LNCaP clone FGC (cell line): Measurements from ENCODE around the gene OGFOD2.

Experiments used
- DNase-seq: peaks from one replicate; pipeline ENCODE4 v3.0.0-alpha.2; 2011; ENCODE audit warnings: low read depth
- H3K4me3 ChIP-seq: 2 replicates; pipeline ENCODE4 v1.5.1; 2011; ENCODE audit warnings: mild to moderate bottlenecking, low read depth, low read length, control low read depth
- TF ChIP-seq, protein P1 (sequence below): IDR thresholded peaks from 2 replicates; pipeline ENCODE4 v1.5.1; 2012; ENCODE audit warnings: mild to moderate bottlenecking; ENCODE audit not compliant: control insufficient read depth, insufficient read depth; ENCODE audit errors: extremely low read depth

Gene OGFOD2

DNA sequence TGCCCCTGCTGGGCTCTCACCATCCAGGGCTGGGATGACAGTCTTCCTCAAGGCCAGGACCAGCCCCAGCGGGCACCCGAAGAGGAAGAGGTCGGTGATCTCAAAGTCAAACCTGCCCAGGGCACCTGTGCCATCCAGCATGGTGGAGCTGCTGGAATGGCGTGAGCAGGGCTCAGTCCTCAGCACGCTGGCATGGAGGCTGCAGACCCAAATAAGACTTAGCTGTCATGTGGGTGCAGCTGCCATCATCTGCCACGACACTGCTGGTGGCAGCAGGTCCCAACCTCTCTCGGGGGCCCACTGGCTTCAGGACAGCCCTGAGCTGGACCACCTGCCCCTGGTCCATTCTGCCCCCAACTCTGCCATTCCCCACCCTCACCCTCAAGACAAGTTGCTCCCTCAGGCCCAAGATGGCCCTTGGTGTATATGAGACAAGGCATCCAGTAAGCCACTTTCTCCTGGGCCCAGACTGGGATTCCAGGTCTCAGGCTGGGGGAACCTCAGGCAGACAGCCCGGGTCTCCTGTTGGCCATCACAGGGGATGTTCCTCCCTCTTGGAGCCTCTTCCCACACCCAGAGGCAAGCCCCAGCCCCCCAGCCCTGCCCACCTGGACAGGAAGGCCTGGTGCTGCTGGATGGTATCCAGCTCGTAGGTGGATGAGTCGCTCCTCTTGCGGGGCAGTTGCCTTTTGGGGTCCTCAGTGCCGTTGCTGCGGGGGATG is 19.9 kb downstream of the OGFOD2 start:
- no peak overlapping the region for H3K4me3 ChIP-seq
- TF ChIP-seq, protein P1, sequence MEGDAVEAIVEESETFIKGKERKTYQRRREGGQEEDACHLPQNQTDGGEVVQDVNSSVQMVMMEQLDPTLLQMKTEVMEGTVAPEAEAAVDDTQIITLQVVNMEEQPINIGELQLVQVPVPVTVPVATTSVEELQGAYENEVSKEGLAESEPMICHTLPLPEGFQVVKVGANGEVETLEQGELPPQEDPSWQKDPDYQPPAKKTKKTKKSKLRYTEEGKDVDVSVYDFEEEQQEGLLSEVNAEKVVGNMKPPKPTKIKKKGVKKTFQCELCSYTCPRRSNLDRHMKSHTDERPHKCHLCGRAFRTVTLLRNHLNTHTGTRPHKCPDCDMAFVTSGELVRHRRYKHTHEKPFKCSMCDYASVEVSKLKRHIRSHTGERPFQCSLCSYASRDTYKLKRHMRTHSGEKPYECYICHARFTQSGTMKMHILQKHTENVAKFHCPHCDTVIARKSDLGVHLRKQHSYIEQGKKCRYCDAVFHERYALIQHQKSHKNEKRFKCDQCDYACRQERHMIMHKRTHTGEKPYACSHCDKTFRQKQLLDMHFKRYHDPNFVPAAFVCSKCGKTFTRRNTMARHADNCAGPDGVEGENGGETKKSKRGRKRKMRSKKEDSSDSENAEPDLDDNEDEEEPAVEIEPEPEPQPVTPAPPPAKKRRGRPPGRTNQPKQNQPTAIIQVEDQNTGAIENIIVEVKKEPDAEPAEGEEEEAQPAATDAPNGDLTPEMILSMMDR, result no peak
- DNase-seq, result no peak

- no peak overlapping the region for H3K4me3 ChIP-seq
- no peak for DNase-seq
- TF ChIP-seq, protein P1, result no peak
These were observed 20.6 kb downstream of the OGFOD2 start for GRCh38 chr12:122995503-122996187.

DNA sequence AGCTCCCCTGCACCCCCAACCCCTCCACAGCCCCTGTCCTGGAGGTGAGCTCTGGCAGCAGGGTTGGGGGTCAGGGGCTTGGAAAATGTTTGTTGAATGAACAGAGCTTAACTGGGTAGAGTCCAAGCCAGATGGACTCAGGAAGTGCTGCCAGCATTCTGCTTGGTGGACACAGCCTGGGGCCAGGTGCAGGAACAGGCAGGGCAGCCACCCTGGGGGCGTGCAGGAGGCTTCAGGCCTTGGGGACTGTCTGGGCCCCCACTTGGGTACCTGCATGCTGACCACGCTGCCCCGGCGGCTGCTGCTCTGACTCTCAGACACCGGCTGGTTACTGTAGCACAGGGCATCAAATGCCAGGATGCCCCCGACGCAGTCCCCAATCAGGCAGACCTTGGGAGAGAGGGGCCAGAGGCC is 21.2 kb downstream of the OGFOD2 start:
- DNase-seq, result no peak
- TF ChIP-seq, protein P1, result no peak
- no peak overlapping the region for H3K4me3 ChIP-seq

GRCh38 chr12:122996621-122997342 is 21.7 kb downstream of the OGFOD2 start:
- TF ChIP-seq, protein P1, result no peak
- no peak overlapping the region for H3K4me3 ChIP-seq
- DNase-seq, result no peak

DNA sequence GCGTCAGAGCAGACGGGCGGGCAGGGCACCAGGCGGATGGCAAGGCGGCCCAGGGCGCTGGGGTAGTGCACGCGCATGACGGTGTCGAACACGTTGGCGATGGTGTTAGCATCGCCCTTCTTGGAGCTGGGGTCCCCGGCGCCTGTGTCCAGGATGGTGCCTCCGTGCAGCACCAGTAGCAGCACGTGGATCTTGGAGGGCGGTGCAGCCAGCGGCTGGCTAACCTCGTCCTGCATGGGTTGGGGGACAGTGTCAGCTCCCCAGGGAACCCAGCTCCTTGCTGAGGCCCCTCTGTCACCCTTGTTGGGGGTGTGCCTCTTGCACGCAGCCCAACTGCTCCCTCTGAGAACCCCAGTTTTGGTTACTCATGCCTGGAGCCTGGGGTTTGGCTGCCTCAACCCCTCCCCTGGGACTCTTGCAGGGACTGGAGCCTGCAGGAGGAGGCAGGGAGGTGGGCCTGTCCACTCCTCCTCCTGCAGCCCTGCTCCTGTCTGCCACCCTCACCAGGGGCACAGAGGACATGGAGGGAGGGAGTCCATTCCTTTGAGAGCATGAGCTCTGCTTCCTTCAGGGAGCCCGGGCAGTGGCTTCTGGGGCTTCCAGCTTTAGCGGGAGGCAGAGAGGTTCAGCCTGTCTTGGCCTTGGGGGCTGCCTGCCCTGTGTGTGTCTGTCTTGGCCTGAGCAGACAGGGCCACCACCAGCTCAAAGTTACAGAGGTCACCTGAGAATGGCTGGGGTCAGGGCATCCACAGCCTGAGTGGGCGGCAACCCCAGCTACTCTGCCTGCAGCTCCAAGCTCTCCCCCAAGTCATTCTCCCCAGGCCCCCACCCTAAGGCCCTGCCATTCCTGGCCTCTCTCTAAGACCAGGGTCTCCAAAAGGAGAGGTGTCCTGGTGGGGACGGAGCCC is 22.6 kb downstream of the OGFOD2 start:
- no peak for DNase-seq
- TF ChIP-seq, protein P1, result no peak

DNA sequence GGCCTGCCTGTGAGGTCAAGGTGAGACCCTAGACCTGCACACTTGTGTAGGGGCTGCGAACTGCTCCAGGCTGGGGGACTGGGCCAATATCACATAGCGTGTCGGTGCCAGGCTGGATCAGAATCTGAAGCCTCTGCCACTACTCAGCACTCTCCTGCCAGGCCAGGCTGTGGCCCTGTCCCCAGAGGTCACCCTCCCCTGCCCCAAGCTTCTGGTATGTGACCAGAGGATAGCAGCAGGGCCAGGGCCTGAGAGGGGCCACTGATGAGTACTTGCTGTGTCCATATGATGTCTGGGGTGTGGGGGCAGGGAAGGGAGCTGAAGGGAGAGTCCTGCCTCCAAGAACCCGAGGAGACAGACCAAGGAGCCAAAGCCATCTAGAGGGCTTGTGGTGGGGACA is 23.3 kb downstream of the OGFOD2 start:
- DNase-seq, result no peak
- H3K4me3 ChIP-seq, result no peak overlapping the region
- TF ChIP-seq, protein P1, result no peak

More for the DNA sequence above, 22.6 kb downstream of the OGFOD2 start:
- H3K4me3 ChIP-seq, result no peak overlapping the region
